Stimulated activated CD8-positive, alpha-beta memory T cell treated with anti-CD3 and anti-CD28 coated beads, Interleukin-7, amount 100 ng/mL, for 48 hours (primary cell): Measurements from ENCODE around the gene MAT2A.
A peak's percentile ranks its signal among the peaks of the same experiment; 100 is the strongest.
"Not testable (repeated sequence)": the region's sequence is repeated elsewhere in the genome, so short reads cannot be mapped to it uniquely, and the experiment has no call there.

Experiments used
- DNase-seq, 2 donors: peaks; one replicate each; pipeline ENCODE4 v3.0.0-alpha.2; 2020; ENCODE audit warnings: low read depth in 1 of 2; ENCODE audit errors: extremely low read depth in 1 of 2

Gene MAT2A

GRCh38 chr2:85578243-85579180 is 39.5 kb downstream of the MAT2A start:
- no peak for DNase-seq

DNA sequence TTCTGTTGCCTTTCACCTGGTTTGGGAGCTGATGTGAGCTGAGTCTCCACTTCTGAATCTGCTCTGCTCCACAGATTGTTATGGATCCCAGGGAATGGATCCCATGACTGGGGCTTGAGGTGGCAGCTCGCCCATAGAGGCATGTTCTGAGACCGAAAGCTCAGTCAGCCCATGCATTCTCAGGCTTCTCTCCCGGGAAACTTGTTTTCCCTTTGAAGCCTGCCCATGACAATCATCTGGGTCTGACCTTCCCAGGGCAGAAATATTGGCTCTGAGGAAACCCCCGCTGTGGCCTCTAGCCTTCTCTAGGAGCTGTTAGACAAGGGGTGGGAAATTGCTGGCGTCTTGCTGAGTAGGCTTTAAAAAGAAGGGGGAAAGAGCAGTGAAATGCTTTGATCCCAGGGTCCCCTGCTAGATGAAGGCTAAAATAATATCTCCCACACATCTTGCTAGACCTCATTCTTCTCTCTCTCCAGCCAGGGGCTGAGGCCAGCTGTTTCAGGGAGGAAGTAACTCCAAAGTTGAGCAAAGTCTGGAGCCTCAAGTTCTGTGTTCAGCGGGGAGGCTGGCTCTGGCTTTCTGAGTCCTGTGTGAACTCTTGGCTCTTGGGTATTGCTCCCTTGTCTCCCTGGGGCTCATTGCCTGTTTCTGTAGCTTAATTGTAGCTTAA is 40.4 kb downstream of the MAT2A start:
- no peak for DNase-seq

GRCh38 chr2:85580206-85580605 is 41.2 kb downstream of the MAT2A start:
- no peak for DNase-seq

DNA sequence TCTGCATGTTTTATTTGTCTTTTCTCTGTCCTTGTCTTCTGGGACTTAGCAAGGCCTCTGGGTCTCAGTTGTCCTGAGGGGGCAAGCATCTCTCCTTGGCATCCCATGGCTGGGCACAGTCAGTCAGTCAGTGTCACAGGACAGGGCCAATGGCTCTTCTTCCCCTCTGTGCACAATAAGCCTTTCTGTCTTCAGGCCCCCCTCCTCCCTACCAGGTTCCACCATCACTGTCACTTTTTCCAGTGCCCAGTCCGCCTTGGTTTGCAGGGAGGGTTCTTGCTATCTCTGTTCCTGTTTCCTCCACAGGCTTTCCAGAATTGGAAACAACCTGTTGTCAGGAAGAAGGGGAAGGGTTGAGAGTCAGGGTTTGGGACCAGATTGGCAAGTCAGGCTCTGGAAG is 43.5 kb downstream of the MAT2A start:
- no peak for DNase-seq

DNA sequence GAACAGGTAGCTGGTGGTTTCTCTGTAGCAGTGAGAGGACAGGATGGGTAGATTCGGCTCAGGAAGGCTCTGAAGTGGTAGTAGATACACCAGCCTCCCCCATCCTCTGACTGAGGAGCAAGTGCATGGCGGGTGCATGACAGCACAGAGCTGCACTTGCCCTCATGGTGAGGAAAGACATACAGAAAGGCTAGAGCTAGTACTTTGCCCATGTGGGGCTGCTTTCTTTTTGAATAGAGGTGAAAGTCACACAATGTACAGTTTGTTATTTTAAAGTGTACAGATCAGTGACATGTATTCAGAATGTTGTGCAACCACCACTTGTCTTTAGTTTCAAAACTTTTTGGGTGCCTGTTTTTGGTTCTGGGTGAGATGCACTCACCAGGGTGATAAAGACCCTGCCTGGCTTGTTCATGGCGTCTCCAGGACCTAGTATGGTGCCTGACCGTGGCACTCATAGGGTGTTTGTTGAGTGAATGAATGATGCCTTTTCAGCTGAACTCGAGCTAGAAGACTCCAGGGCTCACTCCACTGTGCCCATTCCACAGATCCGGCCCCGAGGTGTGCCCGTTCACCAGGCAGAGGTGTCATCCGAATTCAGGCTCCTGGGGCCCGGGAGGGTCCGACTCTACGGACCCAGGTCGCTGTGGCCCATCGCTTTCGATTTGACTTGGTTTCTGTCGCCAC is 44.8 kb downstream of the MAT2A start:
- no peak for DNase-seq

DNA sequence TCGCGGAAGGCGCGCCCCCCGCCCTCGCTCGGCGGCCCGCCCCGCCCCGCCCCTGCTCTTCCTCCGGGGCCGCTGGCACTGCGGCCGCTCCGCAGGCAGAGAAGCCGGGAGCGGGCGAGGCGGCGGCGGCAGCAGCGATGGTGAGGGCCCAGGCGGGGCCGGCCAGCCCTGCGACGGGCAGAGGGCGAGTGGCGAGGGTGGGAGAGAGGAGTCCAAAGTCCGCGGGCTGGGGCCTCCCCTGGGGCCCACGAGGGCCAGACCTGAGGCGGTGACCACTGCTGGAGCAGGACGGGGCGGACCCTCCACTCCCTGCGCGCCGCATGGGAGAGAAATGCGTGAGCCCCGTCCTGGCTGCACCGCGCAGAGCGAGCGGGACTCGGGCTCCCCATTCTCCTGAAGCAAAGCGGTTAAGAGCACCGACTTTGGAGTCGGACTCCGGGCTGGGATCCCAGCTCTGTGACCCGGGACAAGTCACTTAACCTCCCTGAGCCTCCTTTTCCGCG is 45.4 kb downstream of the MAT2A start, which contains the start of gene VAMP5:
Gene VAMP5 (plus strand): TSS at position 78 of the 503 bp plus-strand sequence. CDS start 60 bp downstream, at position 138.
- DNase-seq: peak in 1 of 2 donors; percentile 28

GRCh38 chr2:85584857-85585780 is 46.2 kb downstream of the MAT2A start:
- DNase-seq: no peak

- no peak for DNase-seq
These were observed 46.8 kb downstream of the MAT2A start for GRCh38 chr2:85585781-85586105.

DNA sequence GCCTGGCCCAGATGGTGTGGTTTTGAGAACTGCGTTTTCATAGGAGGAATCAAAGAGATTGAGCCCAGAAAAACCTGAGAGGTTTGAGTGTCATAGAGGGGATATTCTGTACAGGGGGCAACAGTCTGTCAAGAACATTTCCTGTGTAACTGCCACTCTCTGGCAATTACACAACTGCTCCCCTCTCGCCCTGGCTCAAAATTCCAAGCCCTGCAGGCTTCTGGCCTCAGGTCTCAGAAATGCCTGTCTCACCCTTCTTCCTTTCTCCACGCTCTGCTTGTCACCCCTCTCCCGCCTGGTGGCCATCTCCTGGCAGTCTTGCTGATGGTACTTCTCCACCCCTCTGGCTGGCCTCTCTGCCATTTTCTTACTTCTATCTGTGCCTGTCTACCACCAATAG is 49.3 kb downstream of the MAT2A start:
- DNase-seq: no peak

- DNase-seq: no peak
These were observed 49.7 kb downstream of the MAT2A start for GRCh38 chr2:85588645-85589044.

DNA sequence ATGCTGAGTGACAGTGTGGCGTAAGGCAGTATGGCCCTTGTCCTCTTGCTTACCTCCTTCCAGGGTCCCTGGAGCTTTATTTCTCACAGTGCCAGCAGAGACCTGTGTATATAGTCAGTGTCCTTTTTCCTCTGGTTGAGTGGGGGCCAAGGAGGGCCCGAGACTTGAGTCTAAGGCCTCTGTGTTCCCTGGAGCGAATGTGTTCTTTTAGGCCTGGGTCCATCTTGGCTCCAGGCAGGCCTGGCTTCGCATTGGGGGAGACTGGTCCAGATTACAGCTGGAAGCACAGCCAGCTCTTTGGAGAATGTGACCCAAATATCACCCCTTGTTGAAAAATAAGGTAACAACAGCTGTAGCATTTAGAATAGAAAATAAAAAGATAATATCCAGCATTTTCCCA is 50.2 kb downstream of the MAT2A start:
- no peak for DNase-seq

DNA sequence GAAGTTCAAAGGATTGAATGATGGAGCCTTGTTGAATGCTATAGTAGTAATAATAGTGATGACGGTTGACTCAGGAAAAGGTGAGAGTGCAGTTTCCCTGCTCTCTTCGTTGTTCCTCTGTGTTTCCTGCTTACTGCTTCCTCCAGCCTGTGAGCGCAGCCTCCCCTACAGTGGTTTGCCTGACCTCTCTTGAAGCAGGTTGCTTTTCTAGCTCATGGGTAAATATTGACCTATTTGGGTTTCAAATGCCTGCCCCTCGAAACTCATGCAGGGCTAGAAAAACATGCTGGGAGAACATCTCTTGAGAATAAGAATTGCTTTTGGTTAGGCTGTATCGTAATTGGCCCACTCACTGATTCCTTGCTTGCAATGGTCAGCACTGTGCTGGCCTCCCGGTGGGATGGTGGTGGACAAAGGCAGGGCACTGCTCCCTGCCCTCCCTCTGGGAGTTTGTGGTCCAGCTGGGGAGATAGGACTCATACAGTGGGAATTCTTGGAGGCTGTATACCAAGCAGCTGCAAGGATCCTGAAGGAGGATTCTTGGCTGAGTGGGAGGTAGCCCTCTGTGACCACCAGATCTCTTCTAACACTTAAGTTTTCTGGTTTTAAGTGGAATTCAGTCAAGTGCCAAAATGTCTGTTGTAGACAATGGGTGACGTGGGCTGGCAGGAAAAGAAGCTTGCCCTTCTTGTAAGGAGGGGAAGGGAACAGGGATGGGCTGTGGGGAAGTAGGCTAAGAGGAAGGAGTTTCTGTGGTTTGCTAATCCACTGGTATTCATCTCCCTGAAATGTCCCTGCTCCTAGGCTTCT is 51.2 kb downstream of the MAT2A start:
- DNase-seq: no peak

DNA sequence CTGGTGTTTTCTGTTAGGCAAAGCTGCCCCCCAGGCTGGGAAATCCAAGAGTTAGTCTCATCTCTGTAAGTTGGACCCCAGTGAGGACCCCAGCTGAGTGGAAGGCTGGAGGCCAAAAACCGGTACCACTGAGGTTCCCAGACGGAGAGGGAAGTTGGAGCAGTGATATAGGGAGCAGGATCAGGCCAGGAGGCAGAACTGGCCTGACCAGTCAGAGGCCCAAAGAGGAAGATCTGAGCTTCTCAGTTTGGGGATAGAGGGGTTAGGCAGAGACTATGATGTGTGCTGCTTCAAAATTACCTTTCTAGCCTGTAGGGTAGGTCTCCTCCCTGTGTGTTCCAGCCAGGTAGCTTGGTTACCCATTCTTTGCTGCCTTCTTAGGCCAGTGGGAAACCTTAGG is 52.0 kb downstream of the MAT2A start:
- DNase-seq: no peak

DNA sequence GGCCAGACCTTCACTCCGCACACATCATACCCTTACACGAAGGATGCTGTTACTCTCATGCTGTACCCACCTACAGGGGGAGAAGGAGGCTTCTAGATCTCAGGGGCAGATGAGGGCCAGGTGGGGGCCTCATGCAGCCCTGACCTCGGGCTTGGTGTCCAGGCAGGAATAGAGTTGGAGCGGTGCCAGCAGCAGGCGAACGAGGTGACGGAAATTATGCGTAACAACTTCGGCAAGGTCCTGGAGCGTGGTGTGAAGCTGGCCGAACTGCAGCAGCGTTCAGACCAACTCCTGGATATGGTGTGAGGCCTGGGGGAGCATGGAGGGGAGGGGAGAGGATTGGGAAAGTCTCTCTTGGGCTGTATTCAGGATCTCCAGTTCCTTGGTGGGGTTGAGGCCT is 52.6 kb downstream of the MAT2A start:
- no peak for DNase-seq

- not testable (repeated sequence) for DNase-seq
These were observed 53.3 kb downstream of the MAT2A start for GRCh38 chr2:85592299-85592698.

- DNase-seq: no peak
These were observed 54.1 kb downstream of the MAT2A start for GRCh38 chr2:85593023-85593422.
